PC-9 (cell line): ENCODE data around the gene FAM20B. TPM values are rescaled to one million over a fixed set of nuclear protein-coding genes. Genes with fewer than 3 reads are reported as not detected.

Experiments used
- BruUV-seq: library from RNA; stranded (reverse); fragments of 400-500 nt; replicated peaks from 2 replicates; lab custom pipeline; 2021; lab: Mats Ljungman, UMichigan
- CTCF ChIA-PET: fragments of 300-600 bp; sonication (Branson Sonifier 250); formaldehyde crosslinking; loops from one replicate; lab custom pipeline; 2022; ENCODE audit warnings: antibody characterized with exemption; lab: Charles Lee
- POLR2A ChIA-PET: fragments of 300-600 bp; sonication (Branson Sonifier 250); formaldehyde crosslinking; loops from one replicate; lab custom pipeline; 2022; ENCODE audit warnings: antibody characterized with exemption; ENCODE audit not compliant: unreplicated experiment; lab: Charles Lee
- DNase-seq, 2 experiments: peaks; one replicate each; pipeline versions ENCODE4 v3.0.0 to v3.0.0-alpha.2; 2015 to 2022; ENCODE audit warnings: mixed read lengths in 1 of 2
- H2AFZ ChIP-seq: fragments of 200-600 bp; sonication (generic); 2 replicates; pipeline ENCODE4 v1.8.1; 2017; ENCODE audit warnings: antibody characterized with exemption
- H3F3A ChIP-seq: fragments of 200-600 bp; sonication (generic); 2 replicates; pipeline ENCODE4 v1.8.1; 2017; ENCODE audit warnings: antibody characterized with exemption, mild to moderate bottlenecking, low read depth; ENCODE audit not compliant: insufficient read depth
- H3K27ac ChIP-seq: fragments of 200-600 bp; sonication (generic); 2 replicates; pipeline ENCODE4 v1.6.1; 2016; ENCODE audit warnings: mixed run types
- H3K27me3 ChIP-seq: fragments of 200-600 bp; sonication (generic); 2 replicates; pipeline ENCODE4 v1.6.1; 2016; ENCODE audit warnings: low read depth, mixed run types; ENCODE audit not compliant: insufficient read depth
- H3K36me3 ChIP-seq: fragments of 200-600 bp; sonication (generic); 2 replicates; pipeline ENCODE4 v1.6.1; 2016; ENCODE audit warnings: low read depth, mixed run types
- H3K4me1 ChIP-seq: fragments of 200-600 bp; sonication (generic); replicated peaks from 2 replicates; pipeline ENCODE4 v1.6.1; 2016; ENCODE audit warnings: mixed run types; ENCODE audit not compliant: insufficient read depth
- H3K4me2 ChIP-seq: fragments of 200-600 bp; sonication (generic); 2 replicates; pipeline ENCODE4 v1.6.1; 2017; ENCODE audit warnings: mixed run types
- H3K4me3 ChIP-seq: fragments of 200-600 bp; sonication (generic); 2 replicates; pipeline ENCODE4 v1.6.1; 2016; ENCODE audit warnings: mixed run types
- H3K79me2 ChIP-seq: fragments of 200-600 bp; sonication (generic); 2 replicates; pipeline ENCODE4 v1.6.1; 2017; ENCODE audit warnings: low read depth, mixed run types
- H3K9me2 ChIP-seq: fragments of 200-600 bp; sonication (generic); 2 replicates; pipeline ENCODE4 v1.8.1; 2017; ENCODE audit warnings: mild to moderate bottlenecking; ENCODE audit not compliant: insufficient read depth
- H3K9me3 ChIP-seq: fragments of 200-600 bp; sonication (generic); 2 replicates; pipeline ENCODE4 v1.8.1; 2016; ENCODE audit warnings: low read depth; ENCODE audit not compliant: insufficient read depth
- H4K20me1 ChIP-seq: fragments of 200-600 bp; sonication (generic); 2 replicates; pipeline ENCODE4 v1.8.1; 2017; ENCODE audit not compliant: insufficient read depth
- EZH2 ChIP-seq: fragments of 200-600 bp; sonication (generic); IDR thresholded peaks from 2 replicates; pipeline ENCODE4 v1.8.0; 2017; ENCODE audit warnings: antibody characterized with exemption, low read depth
- intact Hi-C: fragments of 100-400 bp; cut with micrococcal nuclease; formaldehyde crosslinking; loops from one replicate; pipeline ENCODE4 v1.10.0; 2022; ENCODE audit not compliant: unreplicated experiment
- total RNA-seq: library from RNA; stranded (reverse); gene quantifications from 2 replicates; pipeline ENCODE4 v1.2.3, GENCODE V29; 2021
- TF ChIP-seq, protein P1 (sequence below): fragments of 200-600 bp; sonication (generic); conservative IDR thresholded peaks from 2 replicates; pipeline ENCODE4 v1.6.1; 2017; ENCODE audit warnings: mixed run types, antibody characterized with exemption, mild to moderate bottlenecking, moderate library complexity

Gene FAM20B
- total RNA-seq, 1 experiment from 2014 or later, result 80.5 TPM

DNA sequence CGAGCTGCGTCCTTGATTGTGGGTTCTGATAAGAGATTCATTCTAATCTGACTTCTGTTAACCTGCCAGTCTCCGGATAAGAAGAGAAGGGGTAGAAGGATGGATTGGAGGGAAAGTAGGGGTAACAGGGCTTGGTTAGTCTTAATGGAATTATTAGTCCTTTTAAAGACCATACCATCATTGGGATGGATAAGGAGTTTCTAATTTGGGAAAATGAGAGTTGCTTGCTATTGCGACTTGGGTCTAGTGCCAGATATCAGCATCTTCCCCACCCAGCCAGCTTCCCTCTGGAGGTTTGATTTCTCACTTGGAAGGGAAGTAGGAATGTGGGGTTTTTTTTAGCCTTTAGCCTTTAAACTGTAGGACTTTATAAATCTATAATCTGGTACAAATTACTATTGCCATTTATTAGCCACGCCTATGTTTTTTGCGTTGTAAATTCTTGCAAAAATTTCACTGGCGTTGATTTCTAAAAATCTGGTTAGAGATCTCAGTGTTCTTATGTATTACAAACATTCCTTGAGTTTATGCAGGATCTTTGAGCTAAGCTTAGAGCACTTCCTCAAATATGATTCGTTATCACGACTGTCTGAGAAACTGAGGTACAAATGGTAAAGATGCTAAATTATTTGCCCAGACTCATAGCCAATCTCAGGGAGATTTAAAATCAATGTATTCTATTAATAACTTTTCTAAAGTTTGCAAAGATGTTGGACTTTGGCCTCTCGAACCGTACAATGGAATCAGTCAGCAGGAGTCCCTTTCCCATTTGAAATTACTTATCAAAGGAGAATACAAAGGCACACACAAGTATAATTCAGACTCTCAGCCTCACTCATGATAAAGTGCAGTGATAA, 1.3 kb downstream of the FAM20B start:
- peaks cover 20% of the 10 kb centered on the region for H3F3A ChIP-seq
- H3K4me3 ChIP-seq, result peak overlapping the region; percentile 93
- H2AFZ ChIP-seq, result peak overlapping the region; percentile 70
- ChIA-PET POLR2A (interaction anchor here (0.6 to 1.5 kb wide), 5 partner anchors 10 to 1142 kb away, joined by 3 to 7 read pairs (median 3); no protein-coding TSS in a partner anchor), CTCF (no interaction called here)
- TF ChIP-seq, protein P1, sequence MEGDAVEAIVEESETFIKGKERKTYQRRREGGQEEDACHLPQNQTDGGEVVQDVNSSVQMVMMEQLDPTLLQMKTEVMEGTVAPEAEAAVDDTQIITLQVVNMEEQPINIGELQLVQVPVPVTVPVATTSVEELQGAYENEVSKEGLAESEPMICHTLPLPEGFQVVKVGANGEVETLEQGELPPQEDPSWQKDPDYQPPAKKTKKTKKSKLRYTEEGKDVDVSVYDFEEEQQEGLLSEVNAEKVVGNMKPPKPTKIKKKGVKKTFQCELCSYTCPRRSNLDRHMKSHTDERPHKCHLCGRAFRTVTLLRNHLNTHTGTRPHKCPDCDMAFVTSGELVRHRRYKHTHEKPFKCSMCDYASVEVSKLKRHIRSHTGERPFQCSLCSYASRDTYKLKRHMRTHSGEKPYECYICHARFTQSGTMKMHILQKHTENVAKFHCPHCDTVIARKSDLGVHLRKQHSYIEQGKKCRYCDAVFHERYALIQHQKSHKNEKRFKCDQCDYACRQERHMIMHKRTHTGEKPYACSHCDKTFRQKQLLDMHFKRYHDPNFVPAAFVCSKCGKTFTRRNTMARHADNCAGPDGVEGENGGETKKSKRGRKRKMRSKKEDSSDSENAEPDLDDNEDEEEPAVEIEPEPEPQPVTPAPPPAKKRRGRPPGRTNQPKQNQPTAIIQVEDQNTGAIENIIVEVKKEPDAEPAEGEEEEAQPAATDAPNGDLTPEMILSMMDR, result no peak
- no peak for TF ChIP-seq EZH2
- intact Hi-C loops, result loop anchor here (1.0 to 5.0 kb wide), 5 partner anchors 10 to 265 kb away; partner anchors contain the start of genes SOAT1 and TOR3A
- DNase-seq, result no peak
- peak overlapping the region; percentile 98 for H3K27ac ChIP-seq
- no peaks in the 10 kb centered on the region for H4K20me1 ChIP-seq
- H3K36me3 ChIP-seq, result no peaks in the 10 kb centered on the region
- H3K9me2 ChIP-seq, result no peaks in the 10 kb centered on the region
- H3K9me3 ChIP-seq, result no peaks in the 10 kb centered on the region
- BruUV-seq, result TSS peak; percentile 29
- peaks cover 53% of the 10 kb centered on the region for H3K4me1 ChIP-seq
- H3K4me2 ChIP-seq, result peak overlapping the region; percentile 92
- peaks cover 58% of the 10 kb centered on the region for H3K79me2 ChIP-seq
- no peaks in the 10 kb centered on the region for H3K27me3 ChIP-seq

DNA sequence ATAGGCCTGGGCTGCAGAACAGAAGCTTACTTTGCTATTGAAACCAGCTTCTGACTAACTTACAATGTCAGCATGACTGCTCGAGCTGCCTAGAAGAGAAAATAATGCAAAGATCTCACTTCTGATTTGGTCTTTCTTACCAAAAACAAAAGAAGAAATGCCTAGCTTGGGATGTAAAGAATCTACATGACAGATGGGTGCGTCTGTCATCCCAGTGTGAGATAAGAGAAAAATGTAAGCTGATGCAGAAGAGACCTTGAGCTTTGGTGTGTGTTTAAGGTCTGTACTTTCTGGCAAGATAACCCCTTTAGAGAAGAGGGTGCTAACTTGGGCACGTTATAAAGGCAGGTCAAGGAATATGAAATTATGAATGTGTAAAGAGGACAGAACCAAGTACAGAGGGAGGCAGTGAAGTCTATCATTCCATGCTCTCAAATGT, 3.6 kb downstream of the FAM20B start:
- Histone ChIP-seq H3K36me3 (no peaks in the 10 kb centered on the region), H3K9me2 (no peaks in the 10 kb centered on the region), H3K9me3 (no peaks in the 10 kb centered on the region), H3K27me3 (no peaks in the 10 kb centered on the region), H4K20me1 (no peaks in the 10 kb centered on the region), H3F3A (peaks cover 21% of the 10 kb centered on the region), H3K4me3 (no peak overlapping the region), H3K4me1 (peaks cover 75% of the 10 kb centered on the region), H2AFZ (no peak overlapping the region), H3K79me2 (peaks cover 81% of the 10 kb centered on the region), H3K4me2 (no peak overlapping the region; the same call in 1 of the 2 replicates), H3K27ac (no peak overlapping the region)
- BruUV-seq, result no TSS peak
- DNase-seq, result no peak
- CTCF ChIA-PET, result interaction anchor here (0.6 kb wide), 1 partner anchor 107 kb away, joined by 6 read pairs; no protein-coding TSS in a partner anchor
- POLR2A ChIA-PET, result interaction anchor here (0.5 to 0.8 kb wide), 4 partner anchors 30 to 793 kb away, joined by 3 to 34 read pairs (median 6); no protein-coding TSS in a partner anchor
- TF ChIP-seq EZH2, result no peak
- TF ChIP-seq, protein P1, result no peak
- intact Hi-C loops, result loop anchor here (5.0 kb wide), 3 partner anchors 33 to 263 kb away; partner anchors contain the start of genes SOAT1 and TOR3A

DNA sequence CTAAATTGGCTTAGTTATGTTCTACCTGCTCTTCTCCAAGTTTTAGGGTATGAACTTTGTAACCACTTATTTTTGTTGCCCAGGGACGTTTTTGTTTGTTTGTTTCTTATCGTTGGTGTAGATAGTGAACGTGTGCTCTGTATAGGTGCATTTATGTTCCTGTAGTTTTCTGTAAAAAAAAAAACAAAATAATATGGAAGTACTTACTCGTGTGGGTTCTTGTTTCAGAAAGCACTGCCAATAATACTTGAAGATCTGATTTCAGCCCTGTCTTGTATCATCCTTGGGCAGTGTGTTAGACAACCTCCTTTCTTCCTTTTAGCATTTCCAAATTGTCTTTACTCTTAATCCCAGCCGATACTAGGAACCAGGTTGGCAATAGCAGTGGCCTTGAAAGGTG, 4.4 kb downstream of the FAM20B start:
- H3K4me1 ChIP-seq, result peaks cover 82% of the 10 kb centered on the region
- H2AFZ ChIP-seq, result no peak overlapping the region
- H3K4me2 ChIP-seq, result peak overlapping the region; percentile 30; the same call in 1 of the 2 replicates
- no peaks in the 10 kb centered on the region for H3K9me3 ChIP-seq
- H4K20me1 ChIP-seq, result no peaks in the 10 kb centered on the region
- peaks cover 89% of the 10 kb centered on the region for H3K79me2 ChIP-seq
- TF ChIP-seq, protein P1, result no peak
- no peaks in the 10 kb centered on the region for H3K27me3 ChIP-seq
- no peak overlapping the region for H3K4me3 ChIP-seq
- no peaks in the 10 kb centered on the region for H3K36me3 ChIP-seq
- CTCF ChIA-PET, result no interaction called here
- H3K9me2 ChIP-seq, result no peaks in the 10 kb centered on the region
- no TSS peak for BruUV-seq
- intact Hi-C loops, result no loop called here
- POLR2A ChIA-PET, result interaction anchor here (0.6 to 0.7 kb wide), 2 partner anchors 33 to 794 kb away, joined by 3 to 34 read pairs; no protein-coding TSS in a partner anchor
- no peak for DNase-seq
- H3K27ac ChIP-seq, result peak overlapping the region; percentile 54; the same call in 1 of the 2 replicates
- peaks cover 21% of the 10 kb centered on the region for H3F3A ChIP-seq
